KOPT-K1 (cell line): Measurements from ENCODE around the gene SMYD4.
"Not testable (repeated sequence)": the region's sequence is repeated elsewhere in the genome, so short reads cannot be mapped to it uniquely, and the experiment has no call there.

ENCODE experiments used
- H3K27ac ChIP-seq: fragments of 200-600 bp; sonication (generic); 2 replicates; pipeline ENCODE4 v1.5.1; 2016; ENCODE audit warnings: antibody characterized with exemption, mild to moderate bottlenecking, low read depth, low read length; ENCODE audit not compliant: poor library complexity, severe bottlenecking
- H3K36me3 ChIP-seq: fragments of 200-600 bp; sonication (generic); 2 replicates; pipeline ENCODE4 v1.5.1; 2017; ENCODE audit warnings: antibody characterized with exemption, mild to moderate bottlenecking, low read length, moderate library complexity; ENCODE audit not compliant: insufficient read depth
- H3K9me3 ChIP-seq: fragments of 200-600 bp; sonication (generic); 2 replicates; pipeline ENCODE4 v1.5.1; 2017; ENCODE audit warnings: antibody characterized with exemption, low read length, mild to moderate bottlenecking; ENCODE audit not compliant: insufficient read depth, poor library complexity, severe bottlenecking

The SMYD4 gene

DNA sequence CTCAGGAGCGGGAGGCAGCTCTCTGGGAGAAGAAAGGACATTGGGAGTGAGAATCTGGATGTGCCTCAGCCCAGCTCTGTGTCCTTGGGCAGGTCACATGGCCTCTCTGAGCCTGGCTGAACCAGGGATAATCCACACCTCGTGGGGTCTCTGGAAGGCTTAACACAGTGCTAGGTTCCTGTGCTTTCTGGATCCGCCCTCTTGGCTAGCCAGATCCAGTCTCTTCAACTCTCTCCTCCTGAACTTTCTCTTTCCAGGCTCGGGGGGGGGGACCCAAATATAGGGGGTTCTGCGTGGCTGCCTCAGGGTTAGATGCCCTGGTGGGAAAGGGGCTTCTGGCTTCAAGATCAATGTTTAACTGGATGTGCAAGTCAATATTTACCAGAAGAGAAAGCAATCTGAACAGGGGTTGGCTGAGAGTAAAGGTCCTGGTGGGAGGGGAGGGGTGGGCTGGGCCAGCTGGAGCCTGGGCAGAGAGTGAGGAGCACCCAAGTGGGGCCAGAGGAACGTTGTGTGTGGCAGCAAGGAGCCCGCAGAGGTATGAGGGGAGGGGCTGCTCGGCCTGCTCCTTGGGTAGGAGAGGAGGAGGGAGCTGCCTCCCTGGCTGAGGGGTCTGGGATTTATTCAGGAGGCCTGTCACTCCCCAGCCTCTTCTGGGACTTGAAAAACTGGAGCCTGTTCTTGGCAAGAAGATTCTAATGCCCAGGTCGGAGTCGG, 87.2 kb downstream of the SMYD4 start, which contains the start of gene SERPINF2:
Gene SERPINF2, plus strand, starts transcription at position 501 of the 717 bp plus-strand sequence. CDS start 2,125 bp downstream, outside the sequence.
- H3K27ac ChIP-seq: no peak within 1 kb of the TSS
- no peaks in the 10 kb centered on the region for H3K9me3 ChIP-seq
- 0 out of 2 replicates have a peak, but pooled peaks cover 2% of the 10 kb centered on the region for H3K36me3 ChIP-seq

DNA sequence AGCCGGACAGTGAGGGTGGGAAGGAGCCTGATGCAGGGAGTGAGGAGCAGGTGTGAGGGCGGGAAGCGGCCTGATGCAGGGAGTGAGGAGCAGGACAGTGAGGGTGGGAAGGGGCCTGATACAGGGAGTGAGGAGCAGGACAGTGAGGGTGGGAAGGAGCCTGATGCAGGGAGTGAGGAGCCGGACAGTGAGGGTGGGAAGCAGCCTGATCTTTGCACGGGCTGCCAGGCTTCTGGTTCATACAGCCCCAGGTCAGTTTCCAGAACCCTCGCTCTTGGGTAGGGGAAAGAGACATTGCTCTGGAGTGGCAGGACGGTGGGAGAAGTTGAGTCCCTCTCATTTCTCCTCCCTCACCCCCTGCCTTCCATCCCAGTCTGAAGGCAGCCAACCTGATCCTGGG, 87.8 kb downstream of the SMYD4 start:
- H3K27ac ChIP-seq, H3K9me3 ChIP-seq, H3K36me3 ChIP-seq: not testable (repeated sequence)

GRCh38 chr17:1737531-1738291, 92.0 kb downstream of the SMYD4 start:
- no peaks in the 10 kb centered on the region for H3K9me3 ChIP-seq
- peaks cover 10% of the 10 kb centered on the region; the same call in 1 of the 2 replicates for H3K36me3 ChIP-seq
- H3K27ac ChIP-seq: no peak overlapping the region

GRCh38 chr17:1736348-1737281, 93.1 kb downstream of the SMYD4 start:
- Histone ChIP-seq H3K36me3 (peaks cover 10% of the 10 kb centered on the region; the same call in 1 of the 2 replicates), H3K9me3 (no peaks in the 10 kb centered on the region), H3K27ac (no peak overlapping the region)

GRCh38 chr17:1735834-1736347, 93.8 kb downstream of the SMYD4 start:
- Histone ChIP-seq H3K27ac (no peak overlapping the region), H3K9me3 (no peaks in the 10 kb centered on the region), H3K36me3 (peaks cover 10% of the 10 kb centered on the region; the same call in 1 of the 2 replicates)

DNA sequence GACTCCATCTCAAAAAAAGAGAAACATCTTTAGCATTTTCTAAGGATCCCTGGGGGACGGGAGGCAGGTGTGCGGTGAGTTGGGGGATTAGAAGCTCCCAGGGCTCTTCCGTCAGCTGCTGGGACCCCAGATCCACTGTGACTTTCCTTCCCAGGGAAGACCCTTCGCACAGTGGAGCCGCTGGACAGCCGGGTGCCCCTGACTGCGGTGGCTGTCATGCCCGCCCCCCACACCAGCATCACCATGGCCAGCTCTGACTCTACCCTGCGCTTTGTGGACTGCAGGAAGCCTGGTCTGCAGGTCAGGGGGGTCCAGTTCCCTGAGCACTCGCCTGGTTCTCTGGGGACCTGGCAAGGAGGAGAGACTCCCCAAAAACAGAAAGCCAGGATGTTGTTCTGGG, 94.3 kb downstream of the SMYD4 start:
- Histone ChIP-seq H3K27ac (no peak overlapping the region), H3K9me3 (no peaks in the 10 kb centered on the region), H3K36me3 (peaks cover 10% of the 10 kb centered on the region; the same call in 1 of the 2 replicates)

DNA sequence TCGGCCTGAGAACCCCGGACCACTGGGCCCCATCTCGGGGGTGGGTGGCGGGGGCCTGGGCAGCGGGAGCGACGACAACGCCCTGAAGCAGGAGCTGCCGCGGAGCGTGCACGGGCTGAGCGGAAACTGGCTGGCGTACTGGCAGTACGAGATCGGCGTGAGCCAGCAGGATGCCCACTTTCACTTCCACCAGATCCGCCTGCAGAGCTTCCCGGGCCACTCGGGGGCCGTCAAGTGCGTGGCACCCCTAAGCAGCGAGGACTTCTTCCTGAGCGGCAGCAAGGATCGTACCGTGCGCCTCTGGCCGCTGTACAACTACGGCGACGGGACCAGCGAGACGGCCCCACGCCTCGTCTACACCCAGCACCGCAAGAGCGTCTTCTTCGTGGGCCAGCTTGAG, 95.9 kb downstream of the SMYD4 start:
- Histone ChIP-seq H3K36me3 (peaks cover 10% of the 10 kb centered on the region; the same call in 1 of the 2 replicates), H3K9me3 (no peaks in the 10 kb centered on the region), H3K27ac (no peak overlapping the region)

DNA sequence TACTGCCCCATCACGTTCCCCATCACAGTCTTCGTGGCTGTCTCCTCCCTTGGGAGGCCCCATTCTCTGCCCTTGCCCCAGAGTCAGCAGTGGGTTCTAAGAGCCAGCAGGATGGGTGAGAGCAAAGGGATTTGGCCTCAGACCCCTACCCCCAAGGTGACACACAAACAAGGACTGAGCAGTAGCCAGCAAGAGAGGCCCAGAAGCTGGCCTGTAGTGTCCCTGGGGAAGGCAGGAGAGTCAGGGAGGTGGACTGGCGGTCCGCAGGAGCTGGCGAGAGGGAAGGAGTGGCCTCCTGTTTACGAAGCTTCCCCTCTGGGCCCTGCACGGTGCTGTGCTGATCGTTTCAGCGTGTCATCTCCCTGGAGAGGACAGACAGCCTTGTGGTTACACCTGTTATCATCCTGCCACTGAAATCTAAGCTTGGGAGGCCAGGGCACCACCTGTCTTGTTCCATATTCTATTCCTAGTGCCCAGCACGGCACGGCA, 96.8 kb downstream of the SMYD4 start:
- H3K36me3 ChIP-seq: peaks cover 17% of the 10 kb centered on the region; the same call in 1 of the 2 replicates
- H3K27ac ChIP-seq: no peak overlapping the region

DNA sequence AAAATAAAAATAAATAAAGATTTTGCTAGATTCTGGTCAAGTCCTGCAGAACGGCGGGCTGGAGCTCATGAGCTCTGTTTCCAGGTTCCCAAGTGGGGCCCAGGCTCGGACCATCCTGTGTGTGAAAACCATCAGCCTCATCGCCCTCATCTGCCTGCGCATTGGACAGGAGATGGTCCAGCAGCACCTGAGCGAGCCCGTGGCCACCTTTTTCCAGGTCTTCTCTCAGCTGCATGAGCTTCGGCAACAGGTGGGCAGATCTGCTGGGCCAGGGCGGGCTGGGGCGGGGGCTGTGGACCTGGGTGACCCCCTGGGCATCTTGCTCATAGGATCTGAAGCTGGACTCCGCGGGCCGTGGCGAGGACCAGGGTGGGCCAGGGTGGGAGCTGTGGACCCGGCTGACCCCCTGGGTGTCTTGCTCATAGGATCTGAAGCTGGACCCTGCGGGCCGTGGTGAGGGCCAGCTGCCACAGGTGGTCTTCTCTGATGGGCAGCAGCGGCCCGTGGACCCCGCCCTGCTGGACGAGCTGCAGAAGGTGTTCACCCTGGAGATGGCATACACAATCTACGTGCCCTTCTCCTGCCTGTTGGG, 97.4 kb downstream of the SMYD4 start:
- no peak overlapping the region for H3K27ac ChIP-seq
- no peaks in the 10 kb centered on the region for H3K9me3 ChIP-seq
- peaks cover 18% of the 10 kb centered on the region; the same call in 1 of the 2 replicates for H3K36me3 ChIP-seq

More for the DNA sequence above, 96.8 kb downstream of the SMYD4 start:
- no peaks in the 10 kb centered on the region for H3K9me3 ChIP-seq

DNA sequence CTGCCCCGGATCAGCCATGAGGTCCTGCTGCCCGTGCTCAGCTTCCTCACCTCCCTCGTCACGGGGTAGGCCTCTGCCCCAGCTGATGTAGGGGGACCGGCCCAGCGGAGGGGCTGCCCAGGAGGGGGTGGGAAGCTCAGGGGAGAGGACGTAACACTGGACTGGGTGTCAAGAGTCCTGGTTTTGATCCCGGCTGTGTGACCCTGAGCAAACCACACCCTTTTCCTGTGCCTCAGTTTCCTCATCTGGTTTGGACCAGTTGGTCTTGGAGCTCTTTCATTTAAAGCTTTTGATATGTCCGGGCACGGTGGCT, 98.6 kb downstream of the SMYD4 start:
- Histone ChIP-seq H3K9me3 (no peaks in the 10 kb centered on the region), H3K36me3 (peaks cover 21% of the 10 kb centered on the region; the same call in 1 of the 2 replicates), H3K27ac (no peak overlapping the region)

DNA sequence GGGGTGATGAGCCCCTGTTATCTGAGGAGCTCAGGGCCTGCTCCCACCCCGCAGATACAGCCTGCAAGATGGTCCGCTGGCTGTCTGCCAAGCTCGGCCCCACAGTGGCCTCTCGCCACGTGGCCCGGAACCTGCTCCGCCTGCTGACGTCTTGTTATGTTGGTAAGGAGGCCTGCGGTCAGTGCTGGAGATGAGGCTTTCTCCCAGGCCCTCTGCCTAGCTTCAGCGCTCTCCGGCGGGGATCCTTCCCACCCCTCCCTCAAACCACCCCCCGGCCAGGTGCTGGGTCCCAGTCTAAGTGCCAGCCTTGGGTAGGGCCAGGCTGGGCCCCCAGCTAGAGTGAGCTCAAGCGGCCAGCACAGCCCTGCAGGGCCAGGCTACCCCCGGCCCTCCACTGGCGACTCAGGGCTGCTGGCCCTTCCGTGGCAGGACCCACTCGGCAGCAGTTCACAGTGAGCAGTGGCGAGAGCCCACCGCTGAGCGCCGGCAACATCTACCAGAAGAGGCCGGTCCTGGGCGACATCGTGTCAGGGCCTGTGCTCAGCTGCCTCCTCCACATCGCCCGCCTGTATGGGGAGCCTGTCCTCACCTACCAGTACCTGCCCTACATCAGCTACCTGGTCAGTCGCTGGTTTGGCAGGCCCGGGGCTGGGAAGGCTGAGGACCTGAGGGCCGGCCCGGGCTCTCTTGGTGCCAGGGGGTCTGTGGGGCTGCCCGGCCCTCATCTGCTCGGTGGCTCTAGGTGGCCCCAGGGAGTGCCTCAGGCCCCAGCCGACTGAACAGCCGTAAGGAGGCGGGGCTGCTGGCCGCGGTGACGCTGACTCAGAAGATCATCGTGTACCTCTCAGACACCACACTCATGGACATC, 99.1 kb downstream of the SMYD4 start:
- Histone ChIP-seq H3K27ac (no peak overlapping the region), H3K9me3 (no peaks in the 10 kb centered on the region), H3K36me3 (peaks cover 21% of the 10 kb centered on the region; the same call in 1 of the 2 replicates)

- H3K9me3 ChIP-seq: no peaks in the 10 kb centered on the region
Measured at GRCh38 chr17:1729966-1730325, 99.8 kb downstream of the SMYD4 start.

More at GRCh38 chr17:1729966-1730325, 99.8 kb downstream of the SMYD4 start:
- H3K27ac ChIP-seq: no peak overlapping the region
- peaks cover 21% of the 10 kb centered on the region; the same call in 1 of the 2 replicates for H3K36me3 ChIP-seq
